ENCODE data around the gene LARP4B. TPM values are rescaled to one million over a fixed set of nuclear protein-coding genes. Genes with fewer than 3 reads are reported as not detected.
A peak's percentile ranks its signal among the peaks of the same experiment; 100 is the strongest.

The LARP4B gene
- total and polyA plus RNA-seq, 2 donors (not counting 3 experiments of a cell fraction or from before 2014, with no cell fraction given) = 27.4 to 101 TPM

DNA sequence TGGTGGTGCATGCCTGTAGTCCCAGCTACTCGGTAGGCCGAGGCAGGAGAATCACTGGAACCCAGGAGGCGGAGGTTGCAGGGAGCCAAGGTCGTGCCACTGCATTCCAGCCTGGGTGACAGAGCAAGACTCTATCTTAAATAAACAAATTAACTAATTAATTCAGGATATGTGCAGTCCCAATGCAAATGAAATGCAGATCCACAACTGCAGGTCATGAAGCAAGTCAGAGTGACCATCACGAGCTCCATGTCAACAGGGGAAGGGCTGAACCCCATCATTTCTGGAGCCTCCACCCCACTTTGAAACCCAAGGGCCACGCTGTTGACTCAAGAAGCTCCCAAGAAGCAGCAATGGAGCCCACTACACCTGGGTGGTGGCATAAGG lies 115.4 kb downstream of the LARP4B start:
- H3K9me1 ChIP-seq (replicated peaks; ENCODE audit: control insufficient read depth, extremely low read depth, insufficient read depth, low read length) = no peaks in the 10 kb centered on the region
- no peaks in the 10 kb centered on the region for H3K9me3 ChIP-seq (replicated peaks; ENCODE audit: control insufficient read depth, insufficient read depth, low read length)
- peaks cover 29 to 67% of the 10 kb centered on the region in 2 experiments for H3K36me3 ChIP-seq (ENCODE audit: control insufficient read depth in 2 of 2, extremely low read depth in 1 of 2, insufficient read depth in 2 of 2, low read length in 2 of 2)
- FAIRE-seq = no peak
- no peak overlapping the region for H3K27ac ChIP-seq (ENCODE audit: insufficient read depth, low read depth, low read length)
- intact Hi-C loops (cut with micrococcal nuclease) = no loop called here
- no TSS peak for BruUV-seq (replicated peaks)
- no peak overlapping the region for H3K9ac ChIP-seq (replicated peaks; ENCODE audit: extremely low read depth, insufficient read depth, low read length)
- H3K79me2 ChIP-seq (ENCODE audit: control insufficient read depth, insufficient read depth, low read length) = no peaks in the 10 kb centered on the region
- DNase-seq (ENCODE audit: low read depth, low spot score) = no peak
- no peak for TF ChIP-seq POLR2A (IDR thresholded peaks at IDR 0.05; ENCODE audit: low read depth, low read length)
- TF ChIP-seq MYC (IDR thresholded peaks at IDR 0.05; ENCODE audit: low read depth, low read length) = no peak
- TF ChIP-seq MAX (IDR thresholded peaks at IDR 0.05; ENCODE audit: insufficient read depth, insufficient read length) = no peak
- no peak for TF ChIP-seq GATA2 (IDR thresholded peaks at IDR 0.05; ENCODE audit: insufficient read depth, insufficient read length, low read depth, low read length)
- no peak for TF ChIP-seq JUN (IDR thresholded peaks at IDR 0.05; ENCODE audit: borderline replicate concordance, insufficient read depth, insufficient read length, low read depth)
- H3K4me3 ChIP-seq (replicated peaks in 1 of 3; ENCODE audit: insufficient read depth in 1 of 3, low read depth in 1 of 3, low read length in 3 of 3) = no peak overlapping the region
- no peaks in the 10 kb centered on the region for H3K4me1 ChIP-seq (ENCODE audit: control insufficient read depth, extremely low read depth, insufficient read depth, low read length)
- dilution Hi-C loops (cut with MboI; ENCODE audit: extremely low pct_ligation_motif_present, low sequenced_read_pairs) = no loop called here
- ChIA-PET CTCF (interaction anchor here (0.9 to 1.6 kb wide), 2 partner anchors 9 to 309 kb away, joined by 3 to 4 read pairs; no protein-coding TSS in a partner anchor), POLR2A (no interaction called here)
- H3K27me3 ChIP-seq (ENCODE audit: control insufficient read depth in 2 of 2, insufficient read depth in 2 of 2, low read length in 2 of 2) = no peaks in the 10 kb centered on the region
- H3K4me2 ChIP-seq (ENCODE audit: insufficient read depth, low read length) = no peak overlapping the region
- no peak overlapping the region for H2AFZ ChIP-seq (ENCODE audit: low read depth, low read length)
- no peaks in the 10 kb centered on the region for H4K20me1 ChIP-seq (replicated peaks; ENCODE audit: control insufficient read depth, extremely low read depth, insufficient read depth, low read length)

GRCh38 chr10:815338-816090 lies 116.0 kb downstream of the LARP4B start:
- Histone ChIP-seq H3K79me2 (ENCODE audit: control insufficient read depth, insufficient read depth, low read length) (no peaks in the 10 kb centered on the region), H3K9me3 (replicated peaks; ENCODE audit: control insufficient read depth, insufficient read depth, low read length) (no peaks in the 10 kb centered on the region), H2AFZ (ENCODE audit: low read depth, low read length) (no peak overlapping the region), H3K4me3 (replicated peaks in 1 of 3; ENCODE audit: insufficient read depth in 1 of 3, low read depth in 1 of 3, low read length in 3 of 3) (no peak overlapping the region), H3K9ac (replicated peaks; ENCODE audit: extremely low read depth, insufficient read depth, low read length) (no peak overlapping the region), H3K9me1 (replicated peaks; ENCODE audit: control insufficient read depth, extremely low read depth, insufficient read depth, low read length) (no peaks in the 10 kb centered on the region), H3K4me1 (ENCODE audit: control insufficient read depth, extremely low read depth, insufficient read depth, low read length) (no peaks in the 10 kb centered on the region), H3K27me3 (ENCODE audit: control insufficient read depth in 2 of 2, insufficient read depth in 2 of 2, low read length in 2 of 2) (no peaks in the 10 kb centered on the region), H3K27ac (ENCODE audit: insufficient read depth, low read depth, low read length) (no peak overlapping the region), H4K20me1 (replicated peaks; ENCODE audit: control insufficient read depth, extremely low read depth, insufficient read depth, low read length) (no peaks in the 10 kb centered on the region), H3K36me3 (ENCODE audit: control insufficient read depth in 2 of 2, extremely low read depth in 1 of 2, insufficient read depth in 2 of 2, low read length in 2 of 2) (peaks cover 28 to 66% of the 10 kb centered on the region in 2 experiments), H3K4me2 (ENCODE audit: insufficient read depth, low read length) (no peak overlapping the region)
- intact Hi-C loops (cut with micrococcal nuclease) (no loop called here), dilution Hi-C loops (cut with MboI; ENCODE audit: extremely low pct_ligation_motif_present, low sequenced_read_pairs) (no loop called here)
- POLR2A ChIA-PET = no interaction called here
- FAIRE-seq = no peak
- CTCF ChIA-PET = interaction anchor here (0.9 to 1.6 kb wide), 2 partner anchors 10 to 308 kb away, joined by 3 to 4 read pairs; no protein-coding TSS in a partner anchor
- DNase-seq (ENCODE audit: low read depth, low spot score) = no peak
- no TSS peak for BruUV-seq (replicated peaks)
- peak in 1 of 2 donors; percentile 14 for TF ChIP-seq CTCF (IDR thresholded peaks at IDR 0.05; ENCODE audit: extremely low read depth in 1 of 2, insufficient read depth in 1 of 2, low read depth in 1 of 2, low read length in 2 of 2)
- TF ChIP-seq GATA2 (IDR thresholded peaks at IDR 0.05; ENCODE audit: insufficient read depth, insufficient read length, low read depth, low read length) = no peak

Data from endothelial cell of umbilical vein (primary cell).